Mucosa of stomach (tissue), 1 donor: ENCODE data around the gene C2orf80.
"Not testable (repeated sequence)": the region's sequence is repeated elsewhere in the genome, so short reads cannot be mapped to it uniquely, and the experiment has no call there.

ENCODE experiments used
- H3K27me3 ChIP-seq: one replicate; pipeline ENCODE4 v1.7.0; 2013; ENCODE audit warnings: mild to moderate bottlenecking, low read length; ENCODE audit not compliant: control insufficient read depth, insufficient read depth
- H3K36me3 ChIP-seq: one replicate; pipeline ENCODE4 v1.7.0; 2013; ENCODE audit warnings: low read length; ENCODE audit not compliant: control insufficient read depth, insufficient read depth
- H3K4me1 ChIP-seq: one replicate; pipeline ENCODE4 v1.7.0; 2013; ENCODE audit warnings: mild to moderate bottlenecking, low read length; ENCODE audit not compliant: control insufficient read depth, insufficient read depth
- H3K4me3 ChIP-seq: one replicate; pipeline ENCODE4 v1.7.0; 2013; ENCODE audit warnings: low read length
- H3K9ac ChIP-seq: one replicate; pipeline ENCODE4 v1.7.0; 2013; ENCODE audit warnings: mild to moderate bottlenecking, low read length, moderate library complexity
- H3K9me3 ChIP-seq: one replicate; pipeline ENCODE4 v1.7.0; 2013; ENCODE audit warnings: mild to moderate bottlenecking, low read length, moderate library complexity; ENCODE audit not compliant: control insufficient read depth
- donor health status: Pancreatic carcinoma.

C2orf80 gene

DNA sequence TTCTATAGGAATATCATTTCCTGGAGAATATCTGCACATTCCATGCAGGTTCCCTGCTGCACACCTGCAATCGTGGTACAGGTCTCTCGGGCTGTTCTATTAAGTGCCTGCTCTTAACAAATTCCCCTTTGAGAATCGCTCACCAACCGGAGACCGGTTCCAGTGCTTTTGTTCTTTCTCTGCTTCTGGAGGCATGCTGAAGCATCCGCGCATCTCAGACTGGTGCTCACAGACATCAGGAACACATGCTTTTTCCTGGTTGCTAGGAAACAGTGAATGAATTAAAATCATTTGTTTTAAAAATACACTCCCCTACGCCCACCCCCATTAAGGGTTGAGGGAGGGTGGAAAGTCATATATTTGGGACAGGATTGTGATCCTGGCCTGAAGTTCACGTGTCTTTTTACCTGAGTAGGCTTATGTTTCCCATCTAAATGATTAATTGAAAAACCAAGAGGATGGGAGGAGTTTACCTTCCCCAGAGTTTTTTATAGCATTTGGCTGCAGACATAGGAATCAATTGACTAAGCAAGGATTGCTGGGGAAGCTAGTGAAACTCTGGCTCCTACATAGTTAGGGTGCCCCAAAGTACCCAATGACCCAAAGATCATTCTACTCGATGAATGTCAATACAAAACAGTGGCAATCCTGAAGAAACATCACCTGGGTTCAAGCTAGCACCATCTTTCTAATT lies at the start of gene C2orf80:
TSS of gene C2orf80 (minus strand) at position 221 of the 694 bp plus-strand sequence. CDS start 3,044 bp downstream, outside the sequence.
- no peak within 1 kb of the TSS for H3K9ac ChIP-seq
- no peak within 1 kb of the TSS for H3K4me3 ChIP-seq

DNA sequence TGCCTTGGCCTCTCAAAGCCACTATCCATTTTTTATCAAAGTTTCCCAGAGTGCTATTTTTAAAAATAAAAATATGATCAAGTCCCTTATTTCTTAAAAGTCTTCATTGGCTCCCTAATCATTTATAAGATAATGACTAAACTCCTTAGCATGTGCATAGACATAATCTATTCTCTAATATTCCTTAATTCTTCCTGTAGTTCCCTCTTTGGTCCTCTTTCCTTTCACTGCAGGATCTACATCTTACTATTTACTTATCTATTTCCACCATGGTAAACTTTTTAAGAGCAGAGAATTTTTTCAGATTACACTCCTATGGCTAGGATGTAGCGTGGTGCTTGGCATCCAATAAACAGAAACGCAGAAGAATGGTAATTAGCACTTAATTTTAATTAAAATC lies 46.0 kb upstream of the C2orf80 start:
- Histone ChIP-seq H3K27me3 (no peaks in the 10 kb centered on the region), H3K4me3 (no peak overlapping the region), H3K4me1 (no peaks in the 10 kb centered on the region), H3K9ac (no peak overlapping the region), H3K36me3 (peaks cover 4% of the 10 kb centered on the region), H3K9me3 (no peaks in the 10 kb centered on the region)

More for the DNA sequence above, at the start of gene C2orf80:
- H3K36me3 ChIP-seq: no peaks in the 10 kb centered on the region
- H3K9me3 ChIP-seq: no peaks in the 10 kb centered on the region
- H3K4me1 ChIP-seq: peaks cover 7% of the 10 kb centered on the region
- peaks cover 3% of the 10 kb centered on the region for H3K27me3 ChIP-seq

DNA sequence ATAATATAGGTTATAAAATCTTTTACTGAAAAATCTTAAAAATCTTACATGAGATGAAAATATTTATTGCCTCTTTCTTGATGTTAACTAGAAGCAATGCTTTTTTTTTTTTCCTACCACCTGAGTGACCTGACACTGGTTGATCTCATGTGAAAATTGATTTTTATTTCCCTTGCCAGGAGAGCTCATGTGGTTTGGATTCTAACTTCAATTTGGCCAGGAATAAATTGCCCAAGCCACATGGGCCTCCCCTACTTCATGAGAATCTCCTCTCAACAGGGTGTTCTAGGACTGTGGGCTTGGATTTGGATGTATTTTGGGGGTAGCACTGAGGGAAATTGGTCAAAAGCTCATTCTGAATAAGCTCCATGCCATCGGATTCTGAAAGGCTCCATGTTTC lies 45.0 kb upstream of the C2orf80 start:
- Histone ChIP-seq H3K36me3 (peaks cover 4% of the 10 kb centered on the region), H3K4me1 (no peaks in the 10 kb centered on the region)

GRCh38 chr2:208228476-208228875 lies 38.6 kb upstream of the C2orf80 start:
- H3K36me3 ChIP-seq: no peaks in the 10 kb centered on the region
- H3K27me3 ChIP-seq: no peaks in the 10 kb centered on the region
- H3K9ac ChIP-seq: no peak overlapping the region
- no peak overlapping the region for H3K4me3 ChIP-seq
- H3K9me3 ChIP-seq: no peaks in the 10 kb centered on the region
- H3K4me1 ChIP-seq: no peaks in the 10 kb centered on the region

More for the DNA sequence above, 45.0 kb upstream of the C2orf80 start:
- H3K9me3 ChIP-seq: no peaks in the 10 kb centered on the region
- no peak overlapping the region for H3K9ac ChIP-seq
- no peak overlapping the region for H3K4me3 ChIP-seq
- H3K27me3 ChIP-seq: no peaks in the 10 kb centered on the region

- no peak overlapping the region for H3K4me3 ChIP-seq
- no peaks in the 10 kb centered on the region for H3K27me3 ChIP-seq
- no peaks in the 10 kb centered on the region for H3K4me1 ChIP-seq
- no peaks in the 10 kb centered on the region for H3K36me3 ChIP-seq
- H3K9ac ChIP-seq: no peak overlapping the region
- no peaks in the 10 kb centered on the region for H3K9me3 ChIP-seq
Observed at GRCh38 chr2:208227581-208228232, 37.9 kb upstream of the C2orf80 start.

DNA sequence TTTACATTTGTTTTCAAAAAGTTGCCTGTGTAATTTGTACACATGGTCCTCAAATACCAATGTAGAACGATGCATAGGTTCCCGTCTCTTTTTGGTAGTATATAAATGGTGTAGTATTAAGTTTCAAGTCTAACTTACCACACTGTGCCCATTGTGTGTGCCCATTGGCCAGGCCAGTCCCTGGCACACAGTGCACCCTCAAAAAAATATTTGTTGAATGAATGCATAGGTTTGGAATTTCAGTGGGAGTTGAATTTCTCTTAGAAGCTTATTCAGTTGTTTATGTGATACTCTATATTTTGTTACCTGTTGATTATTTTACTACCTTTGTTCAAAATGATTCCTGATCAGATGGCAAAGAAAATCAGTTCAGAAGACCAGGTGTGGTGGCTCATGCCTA lies 35.0 kb upstream of the C2orf80 start:
- no peak overlapping the region for H3K9ac ChIP-seq
- no peaks in the 10 kb centered on the region for H3K27me3 ChIP-seq
- H3K4me1 ChIP-seq: no peaks in the 10 kb centered on the region
- no peaks in the 10 kb centered on the region for H3K9me3 ChIP-seq
- H3K4me3 ChIP-seq: no peak overlapping the region
- H3K36me3 ChIP-seq: no peaks in the 10 kb centered on the region

DNA sequence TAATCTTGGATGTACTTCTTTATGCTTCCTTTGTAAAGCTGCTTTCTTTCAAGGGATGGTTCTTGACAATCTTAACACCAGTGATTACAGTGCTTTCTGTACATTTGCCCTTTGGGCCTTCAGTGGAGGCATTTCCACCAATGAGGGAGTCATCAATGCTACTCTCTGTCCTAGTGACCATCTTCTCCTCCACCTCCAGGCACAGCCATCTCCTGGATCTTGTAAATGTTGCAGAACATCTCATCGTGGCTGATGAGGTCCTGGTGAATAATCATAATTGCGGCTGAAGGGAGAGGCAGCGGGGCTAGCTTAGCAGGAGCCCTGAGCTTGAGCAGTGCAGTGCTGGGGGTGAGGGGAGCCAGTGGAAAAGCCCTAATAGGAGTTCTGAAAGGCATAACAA lies 32.5 kb upstream of the C2orf80 start:
- Histone ChIP-seq H3K9ac (no peak overlapping the region), H3K4me3 (no peak overlapping the region), H3K4me1 (no peaks in the 10 kb centered on the region), H3K36me3 (no peaks in the 10 kb centered on the region), H3K9me3 (no peaks in the 10 kb centered on the region), H3K27me3 (no peaks in the 10 kb centered on the region)

DNA sequence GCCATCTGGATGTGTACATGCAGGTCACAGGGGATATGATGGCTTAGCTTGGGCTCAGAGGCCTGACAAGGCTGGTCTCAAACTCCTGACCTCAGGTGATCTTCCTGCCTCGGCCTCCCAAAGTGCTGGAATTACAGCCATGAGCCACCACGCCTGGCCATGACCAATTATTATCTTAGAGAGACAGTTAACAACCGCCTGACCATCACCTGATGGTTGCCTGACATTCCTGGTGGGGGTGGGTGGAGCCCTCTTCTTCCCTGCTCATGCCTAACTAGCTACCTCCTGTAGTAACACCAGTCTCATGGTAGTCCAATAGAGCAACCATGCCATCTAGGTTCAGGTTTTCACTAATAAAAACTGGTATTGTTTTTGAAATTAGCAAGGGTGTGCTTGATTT lies 32.0 kb upstream of the C2orf80 start:
- H3K4me1 ChIP-seq, H3K27me3 ChIP-seq, H3K36me3 ChIP-seq, H3K4me3 ChIP-seq, H3K9ac ChIP-seq, H3K9me3 ChIP-seq: not testable (repeated sequence)

DNA sequence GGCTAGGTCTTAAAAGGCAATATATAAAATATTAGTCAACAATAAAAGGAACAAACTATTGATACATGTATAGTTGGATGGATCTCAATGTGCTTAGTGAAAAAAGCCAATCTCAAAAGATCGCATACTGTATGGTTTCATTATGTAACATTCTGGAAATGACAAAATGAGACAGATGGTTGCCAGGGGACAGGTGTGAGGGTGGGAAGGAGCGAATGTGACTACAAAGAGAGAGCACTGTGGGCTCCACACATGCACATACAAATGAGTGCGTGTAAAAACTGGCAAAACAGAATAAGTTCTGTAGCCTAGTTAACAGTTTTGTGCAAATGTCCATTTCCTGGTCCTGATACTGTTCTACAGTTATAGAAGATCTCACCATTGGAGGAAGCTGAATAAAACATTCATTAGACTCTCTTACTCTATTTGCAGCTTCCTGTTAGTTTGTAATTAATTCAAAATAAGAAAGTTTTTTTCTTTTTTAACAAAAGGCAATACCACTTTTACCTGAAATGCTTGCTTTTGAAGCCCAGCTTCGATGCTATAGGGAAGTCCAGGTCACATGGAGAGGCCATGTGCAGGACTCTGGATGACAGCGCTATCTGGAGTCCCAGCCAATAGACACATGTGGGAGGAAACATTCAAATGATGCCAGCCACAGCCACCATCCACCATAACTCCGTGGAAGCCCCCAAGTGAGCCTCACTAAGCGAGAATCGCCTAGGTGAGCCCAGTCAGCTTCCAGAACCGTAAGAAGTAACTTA lies 21.0 kb upstream of the C2orf80 start:
- Histone ChIP-seq H3K9ac (no peak overlapping the region), H3K9me3 (no peaks in the 10 kb centered on the region), H3K4me3 (no peak overlapping the region), H3K4me1 (no peaks in the 10 kb centered on the region), H3K36me3 (no peaks in the 10 kb centered on the region), H3K27me3 (no peaks in the 10 kb centered on the region)

GRCh38 chr2:208208335-208209085 lies 18.7 kb upstream of the C2orf80 start:
- H3K4me3 ChIP-seq: no peak overlapping the region
- H3K4me1 ChIP-seq: no peaks in the 10 kb centered on the region
- no peaks in the 10 kb centered on the region for H3K36me3 ChIP-seq
- no peaks in the 10 kb centered on the region for H3K27me3 ChIP-seq
- no peaks in the 10 kb centered on the region for H3K9me3 ChIP-seq
- no peak overlapping the region for H3K9ac ChIP-seq

- no peaks in the 10 kb centered on the region for H3K27me3 ChIP-seq
- no peak overlapping the region for H3K9ac ChIP-seq
- no peaks in the 10 kb centered on the region for H3K36me3 ChIP-seq
- no peaks in the 10 kb centered on the region for H3K4me1 ChIP-seq
- H3K4me3 ChIP-seq: no peak overlapping the region
- H3K9me3 ChIP-seq: no peaks in the 10 kb centered on the region
Observed at GRCh38 chr2:208207769-208208168, 17.9 kb upstream of the C2orf80 start.
